OCI-LY3 (cell line): ENCODE measurements around the gene MAGI2.
"Not testable (repeated sequence)": the region's sequence is repeated elsewhere in the genome, so short reads cannot be mapped to it uniquely, and the experiment has no call there.

Experiments used
- H2AFZ ChIP-seq: fragments of 200-600, 300-600 bp; shearing (Covaris generic); 2 replicates; pipeline ENCODE4 v1.6.0; 2014; ENCODE audit warnings: antibody characterized with exemption, low read depth, low read length
- H3K27ac ChIP-seq: fragments of 200-600, 300-600 bp; sonication (generic); 2 replicates; pipeline ENCODE4 v1.5.1; 2014; ENCODE audit warnings: mild to moderate bottlenecking, low read length, moderate library complexity, mixed read lengths
- H3K27me3 ChIP-seq: fragments of 200-600, 300-600 bp; sonication (generic); 2 replicates; pipeline ENCODE4 v1.6.1; 2014; ENCODE audit warnings: low read depth, low read length, mixed read lengths
- H3K36me3 ChIP-seq: fragments of 200-600, 300-600 bp; sonication (generic); replicated peaks from 2 replicates; pipeline ENCODE3; 2014; ENCODE audit warnings: low read depth, low read length, mixed read lengths
- H3K4me1 ChIP-seq: fragments of 300-600, 200-600 bp; sonication (generic); 2 replicates; pipeline ENCODE4 v1.6.1; 2014; ENCODE audit warnings: low read length, mixed read lengths
- H3K4me2 ChIP-seq: fragments of 200-600, 300-600 bp; sonication (generic); 2 replicates; pipeline ENCODE4 v1.6.1; 2014; ENCODE audit warnings: low read length, mixed read lengths
- H3K4me3 ChIP-seq: fragments of 300-600, 200-600 bp; sonication (generic); 2 replicates; pipeline ENCODE4 v1.5.1; 2014; ENCODE audit warnings: antibody characterized with exemption, mild to moderate bottlenecking, low read length, moderate library complexity
- H3K79me2 ChIP-seq: fragments of 300-600, 200-600 bp; shearing (Covaris generic); 2 replicates; pipeline ENCODE4 v1.6.1; 2014; ENCODE audit warnings: mild to moderate bottlenecking, low read length, mixed read lengths
- H3K9ac ChIP-seq: fragments of 300-600, 200-600 bp; shearing (Covaris generic); 2 replicates; pipeline ENCODE4 v1.6.0; 2014; ENCODE audit warnings: mild to moderate bottlenecking, low read length, moderate library complexity
- H3K9me3 ChIP-seq: fragments of 200-600, 300-600 bp; shearing (Covaris generic); 2 replicates; pipeline ENCODE4 v1.6.1; 2014; ENCODE audit warnings: low read length, mixed read lengths; ENCODE audit not compliant: insufficient read depth
- H4K20me1 ChIP-seq: fragments of 200-600, 300-600 bp; sonication (generic); 2 replicates; pipeline ENCODE4 v1.6.1; 2016; ENCODE audit warnings: low read length, mixed read lengths; ENCODE audit not compliant: insufficient read depth
- EZH2phosphoT487 ChIP-seq: fragments of 200-600 bp; shearing (Covaris generic); IDR thresholded peaks from 2 replicates; pipeline ENCODE4 v1.6.1; 2018; ENCODE audit warnings: antibody characterized with exemption, mixed run types, low read depth
- TF ChIP-seq, protein P1 (sequence below): fragments of 200-600, 300-600 bp; sonication (generic); IDR thresholded peaks from 2 replicates; pipeline ENCODE4 v1.5.1; 2014; ENCODE audit warnings: antibody characterized with exemption, low read length, low read depth

The MAGI2 gene

DNA sequence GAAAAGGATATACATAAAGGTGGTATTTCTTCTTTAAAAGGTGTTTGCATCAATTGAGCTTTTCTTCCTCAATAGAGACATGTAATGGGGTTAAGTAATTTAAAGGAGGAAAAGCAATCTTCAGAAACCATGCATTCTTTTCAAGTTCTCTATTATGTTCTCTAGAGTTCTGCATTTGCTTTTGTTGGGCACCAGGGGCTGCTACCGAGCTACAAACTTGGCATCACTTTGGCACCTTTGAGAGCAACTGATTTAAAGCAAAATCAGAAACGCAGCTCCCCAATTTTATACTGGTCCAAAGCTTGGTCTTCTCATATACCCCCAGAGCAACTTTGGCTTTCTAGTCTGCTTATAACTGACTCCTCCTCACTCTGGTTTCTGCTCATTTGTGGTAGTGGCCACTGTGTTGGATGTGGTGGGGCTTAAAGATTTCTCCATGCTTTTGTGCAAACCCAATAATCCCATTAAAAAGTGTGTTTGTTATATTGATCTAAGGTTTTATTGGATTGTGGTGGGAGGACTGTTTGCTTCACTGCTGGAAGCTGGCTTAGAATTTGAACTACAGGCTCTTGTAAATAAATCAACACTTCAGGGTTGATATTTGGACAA, 942.8 kb downstream of the MAGI2 start:
- H2AFZ ChIP-seq = no peak overlapping the region; the same call in 1 of the 2 replicates

DNA sequence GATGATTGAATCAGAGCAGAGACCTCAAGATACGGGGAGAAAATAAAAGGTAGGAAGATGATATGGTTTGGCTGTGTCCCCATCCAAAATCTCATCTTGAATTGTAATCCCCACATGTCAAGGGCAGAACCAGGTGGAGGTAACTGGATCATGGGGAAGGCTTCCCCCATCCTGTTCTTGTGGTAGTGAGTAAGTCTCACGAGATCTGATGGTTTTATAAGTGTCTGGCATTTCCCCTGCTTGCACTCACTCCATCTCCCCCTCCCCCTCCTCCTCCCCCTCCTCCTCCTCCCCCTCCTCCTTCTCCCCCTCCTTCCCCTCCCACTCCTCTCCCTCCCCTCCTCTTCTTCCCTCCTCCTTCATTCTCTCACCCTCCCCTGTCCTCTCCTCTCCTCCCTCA, 950.2 kb downstream of the MAGI2 start:
- H3K27ac ChIP-seq, H3K27me3 ChIP-seq, H3K36me3 ChIP-seq, H3K9me3 ChIP-seq, H3K4me3 ChIP-seq, H2AFZ ChIP-seq, H3K79me2 ChIP-seq, H3K9ac ChIP-seq, H3K4me1 ChIP-seq, H3K4me2 ChIP-seq, H4K20me1 ChIP-seq: not testable (repeated sequence)

More for the DNA sequence above, 942.8 kb downstream of the MAGI2 start:
- H3K79me2 ChIP-seq = no peaks in the 10 kb centered on the region
- no peaks in the 10 kb centered on the region for H3K36me3 ChIP-seq
- no peak overlapping the region for H3K4me2 ChIP-seq
- no peaks in the 10 kb centered on the region for H3K4me1 ChIP-seq
- H3K27me3 ChIP-seq = no peaks in the 10 kb centered on the region
- no peak overlapping the region for H3K4me3 ChIP-seq
- no peak overlapping the region for H3K9ac ChIP-seq
- TF ChIP-seq, protein P1, sequence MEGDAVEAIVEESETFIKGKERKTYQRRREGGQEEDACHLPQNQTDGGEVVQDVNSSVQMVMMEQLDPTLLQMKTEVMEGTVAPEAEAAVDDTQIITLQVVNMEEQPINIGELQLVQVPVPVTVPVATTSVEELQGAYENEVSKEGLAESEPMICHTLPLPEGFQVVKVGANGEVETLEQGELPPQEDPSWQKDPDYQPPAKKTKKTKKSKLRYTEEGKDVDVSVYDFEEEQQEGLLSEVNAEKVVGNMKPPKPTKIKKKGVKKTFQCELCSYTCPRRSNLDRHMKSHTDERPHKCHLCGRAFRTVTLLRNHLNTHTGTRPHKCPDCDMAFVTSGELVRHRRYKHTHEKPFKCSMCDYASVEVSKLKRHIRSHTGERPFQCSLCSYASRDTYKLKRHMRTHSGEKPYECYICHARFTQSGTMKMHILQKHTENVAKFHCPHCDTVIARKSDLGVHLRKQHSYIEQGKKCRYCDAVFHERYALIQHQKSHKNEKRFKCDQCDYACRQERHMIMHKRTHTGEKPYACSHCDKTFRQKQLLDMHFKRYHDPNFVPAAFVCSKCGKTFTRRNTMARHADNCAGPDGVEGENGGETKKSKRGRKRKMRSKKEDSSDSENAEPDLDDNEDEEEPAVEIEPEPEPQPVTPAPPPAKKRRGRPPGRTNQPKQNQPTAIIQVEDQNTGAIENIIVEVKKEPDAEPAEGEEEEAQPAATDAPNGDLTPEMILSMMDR = peak; percentile 60
- TF ChIP-seq EZH2phosphoT487 = no peak
- H3K27ac ChIP-seq = no peak overlapping the region
- H3K9me3 ChIP-seq = no peaks in the 10 kb centered on the region
- H4K20me1 ChIP-seq = no peaks in the 10 kb centered on the region

DNA sequence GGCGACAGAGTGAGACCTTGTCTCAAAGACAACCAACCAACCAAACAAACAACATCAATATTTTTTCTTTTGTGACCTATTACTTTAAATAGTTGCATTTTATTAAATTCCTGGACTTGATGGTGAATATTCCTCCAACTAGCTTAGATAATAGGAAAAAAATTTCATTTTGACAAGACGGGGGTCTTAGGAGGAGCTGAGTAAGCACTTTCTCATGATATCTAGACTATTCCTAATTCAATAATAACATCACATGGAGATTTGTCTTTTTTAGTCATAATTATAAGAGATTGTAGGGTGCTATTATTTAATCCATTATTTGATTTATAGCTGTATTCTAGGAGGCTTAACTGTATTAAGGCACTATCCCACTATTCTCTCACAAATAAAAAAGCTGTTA, 952.4 kb downstream of the MAGI2 start:
- Histone ChIP-seq H3K27me3 (no peaks in the 10 kb centered on the region), H3K9ac (no peak overlapping the region), H2AFZ (no peak overlapping the region), H3K27ac (no peak overlapping the region), H3K36me3 (no peaks in the 10 kb centered on the region), H3K4me1 (no peaks in the 10 kb centered on the region), H3K4me3 (no peak overlapping the region), H3K9me3 (no peaks in the 10 kb centered on the region), H3K4me2 (no peak overlapping the region), H3K79me2 (no peaks in the 10 kb centered on the region), H4K20me1 (no peaks in the 10 kb centered on the region)
- TF ChIP-seq, protein P1 = no peak
- no peak for TF ChIP-seq EZH2phosphoT487

DNA sequence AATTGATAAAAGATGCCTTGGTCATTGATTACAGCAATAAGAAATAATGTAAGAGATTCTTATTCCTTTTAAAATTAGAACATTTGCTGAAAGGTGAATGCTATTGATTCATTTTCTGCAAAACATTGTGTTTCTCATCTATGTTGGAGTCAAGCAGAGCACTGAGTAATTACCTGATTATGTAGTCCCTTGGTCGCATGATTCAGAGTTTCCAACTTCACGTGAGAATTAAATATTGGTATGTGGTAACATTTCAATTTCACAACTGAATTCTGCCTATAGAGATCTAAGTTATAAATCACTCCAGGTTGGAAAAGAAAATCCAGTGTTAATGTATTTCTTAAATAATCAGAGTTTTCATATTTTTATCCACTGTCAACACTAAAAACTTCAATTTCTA, 953.5 kb downstream of the MAGI2 start:
- H3K36me3 ChIP-seq = no peaks in the 10 kb centered on the region
- H3K4me1 ChIP-seq = no peaks in the 10 kb centered on the region
- H3K27ac ChIP-seq = no peak overlapping the region
- no peak overlapping the region for H2AFZ ChIP-seq
- H3K4me3 ChIP-seq = no peak overlapping the region
- H3K27me3 ChIP-seq = no peaks in the 10 kb centered on the region
- no peaks in the 10 kb centered on the region for H4K20me1 ChIP-seq
- no peaks in the 10 kb centered on the region for H3K79me2 ChIP-seq
- H3K9ac ChIP-seq = no peak overlapping the region
- TF ChIP-seq, protein P1 = no peak
- TF ChIP-seq EZH2phosphoT487 = no peak
- no peak overlapping the region for H3K4me2 ChIP-seq
- H3K9me3 ChIP-seq = no peaks in the 10 kb centered on the region
